Muscle layer of duodenum (tissue), 2 donors: ENCODE results near the gene DNAJB13.

ENCODE experiments used
- H3K27ac ChIP-seq: one replicate; pipeline ENCODE4 v1.7.0; 2013; ENCODE audit warnings: mild to moderate bottlenecking, low read length
- H3K27me3 ChIP-seq: one replicate; pipeline ENCODE4 v1.7.0; 2013; ENCODE audit warnings: low read depth, mild to moderate bottlenecking, control low read depth, low read length
- H3K36me3 ChIP-seq, 2 donors: one replicate each; pipeline ENCODE4 v1.7.0; 2013; ENCODE audit warnings: low read length in 2 of 2, control low read depth in 1 of 2, mild to moderate bottlenecking in 1 of 2; ENCODE audit not compliant: insufficient read depth in 2 of 2, control insufficient read depth in 1 of 2
- H3K4me1 ChIP-seq, 2 donors: one replicate each; pipeline ENCODE4 v1.7.0; 2013; ENCODE audit warnings: low read length in 2 of 2, mild to moderate bottlenecking in 2 of 2, control low read depth in 1 of 2, moderate library complexity in 1 of 2; ENCODE audit not compliant: insufficient read depth in 2 of 2, control insufficient read depth in 1 of 2
- H3K4me3 ChIP-seq, 2 donors: one replicate each; pipeline ENCODE4 v1.7.0; 2013; ENCODE audit warnings: low read length in 2 of 2, low read depth in 1 of 2, mild to moderate bottlenecking in 1 of 2
- H3K9me3 ChIP-seq, 2 donors: one replicate each; pipeline ENCODE4 v1.7.0; 2013; ENCODE audit warnings: low read length in 2 of 2, control low read depth in 1 of 2, mild to moderate bottlenecking in 1 of 2; ENCODE audit not compliant: control insufficient read depth in 1 of 2
- donor health status: healthy.

Gene DNAJB13

GRCh38 chr11:73995247-73995646 is 44.4 kb downstream of the DNAJB13 start:
- Histone ChIP-seq H3K4me3 (no peak overlapping the region), H3K4me1 (no peaks in the 10 kb centered on the region), H3K27ac (peak overlapping the region; percentile 19), H3K27me3 (no peaks in the 10 kb centered on the region), H3K36me3 (no peaks in the 10 kb centered on the region), H3K9me3 (no peaks in the 10 kb centered on the region)

- H3K4me1 ChIP-seq = no peaks in the 10 kb centered on the region
- no peak overlapping the region for H3K4me3 ChIP-seq
- H3K9me3 ChIP-seq = no peaks in the 10 kb centered on the region
- no peaks in the 10 kb centered on the region for H3K36me3 ChIP-seq
- no peaks in the 10 kb centered on the region for H3K27me3 ChIP-seq
- H3K27ac ChIP-seq = peak overlapping the region; percentile 19
Observed at GRCh38 chr11:73995731-73996130, 44.9 kb downstream of the DNAJB13 start.

- no peak overlapping the region for H3K4me3 ChIP-seq
- no peaks in the 10 kb centered on the region for H3K4me1 ChIP-seq
- no peaks in the 10 kb centered on the region for H3K36me3 ChIP-seq
- no peaks in the 10 kb centered on the region for H3K27me3 ChIP-seq
- no peaks in the 10 kb centered on the region for H3K9me3 ChIP-seq
- H3K27ac ChIP-seq = no peak overlapping the region
Observed at GRCh38 chr11:73996161-73996747, 45.4 kb downstream of the DNAJB13 start.

GRCh38 chr11:73997120-73997770 is 46.4 kb downstream of the DNAJB13 start:
- H3K36me3 ChIP-seq = no peaks in the 10 kb centered on the region
- no peak overlapping the region for H3K4me3 ChIP-seq
- H3K27ac ChIP-seq = no peak overlapping the region
- no peaks in the 10 kb centered on the region for H3K9me3 ChIP-seq
- no peaks in the 10 kb centered on the region for H3K27me3 ChIP-seq
- no peaks in the 10 kb centered on the region for H3K4me1 ChIP-seq

- Histone ChIP-seq H3K9me3 (no peaks in the 10 kb centered on the region), H3K27ac (no peak overlapping the region), H3K36me3 (peaks cover 5 to 11% of the 10 kb centered on the region in 2 donors), H3K4me3 (no peak overlapping the region), H3K4me1 (no peaks in the 10 kb centered on the region), H3K27me3 (no peaks in the 10 kb centered on the region)
Observed at GRCh38 chr11:73998846-73999575, 48.2 kb downstream of the DNAJB13 start.

- no peaks in the 10 kb centered on the region for H3K9me3 ChIP-seq
- no peak overlapping the region for H3K4me3 ChIP-seq
- no peaks in the 10 kb centered on the region for H3K27me3 ChIP-seq
- no peak overlapping the region for H3K27ac ChIP-seq
- peaks cover 5 to 11% of the 10 kb centered on the region in 2 donors for H3K36me3 ChIP-seq
- H3K4me1 ChIP-seq = peaks cover 0 to 5% of the 10 kb centered on the region in 2 donors
Observed at GRCh38 chr11:73999581-74000306, 48.9 kb downstream of the DNAJB13 start.

GRCh38 chr11:74000307-74001133 is 49.7 kb downstream of the DNAJB13 start:
- no peaks in the 10 kb centered on the region for H3K27me3 ChIP-seq
- no peak overlapping the region for H3K27ac ChIP-seq
- no peak overlapping the region for H3K4me3 ChIP-seq
- H3K9me3 ChIP-seq = no peaks in the 10 kb centered on the region
- H3K36me3 ChIP-seq = peaks cover 5 to 16% of the 10 kb centered on the region in 2 donors
- peaks cover 0 to 7% of the 10 kb centered on the region in 2 donors for H3K4me1 ChIP-seq

- Histone ChIP-seq H3K27me3 (no peaks in the 10 kb centered on the region), H3K4me3 (no peak overlapping the region), H3K9me3 (no peaks in the 10 kb centered on the region), H3K36me3 (peaks cover 5 to 16% of the 10 kb centered on the region in 2 donors), H3K4me1 (peaks cover 0 to 7% of the 10 kb centered on the region in 2 donors), H3K27ac (no peak overlapping the region)
Observed at GRCh38 chr11:74001822-74002286, 51.0 kb downstream of the DNAJB13 start.

- no peaks in the 10 kb centered on the region for H3K27me3 ChIP-seq
- peaks cover 0 to 7% of the 10 kb centered on the region in 2 donors for H3K4me1 ChIP-seq
- no peaks in the 10 kb centered on the region for H3K9me3 ChIP-seq
- no peak overlapping the region for H3K27ac ChIP-seq
- H3K36me3 ChIP-seq = peaks cover 5 to 16% of the 10 kb centered on the region in 2 donors
- no peak overlapping the region for H3K4me3 ChIP-seq
Observed at GRCh38 chr11:74002832-74003231, 52.0 kb downstream of the DNAJB13 start.

GRCh38 chr11:74004046-74004695 is 53.3 kb downstream of the DNAJB13 start:
- Histone ChIP-seq H3K9me3 (no peaks in the 10 kb centered on the region), H3K27me3 (no peaks in the 10 kb centered on the region), H3K4me1 (peaks cover 0 to 7% of the 10 kb centered on the region in 2 donors), H3K4me3 (no peak overlapping the region), H3K36me3 (peaks cover 5 to 16% of the 10 kb centered on the region in 2 donors), H3K27ac (no peak overlapping the region)
